Measurements from ENCODE around the gene HLA-DOB.
A peak's percentile ranks its signal among the peaks of the same experiment; 100 is the strongest.

HLA-DOB gene

GRCh38 chr6:32851025-32851424 is 34.2 kb upstream of the HLA-DOB start:
- H3K4me3 ChIP-seq (replicated peaks; ENCODE audit: low read depth, low read length): no peak overlapping the region
- no peak for TF ChIP-seq CTCF (IDR thresholded peaks at IDR 0.05; ENCODE audit: low read length, missing control alignments)
- DNase-seq (ENCODE audit: low read depth): no peak

GRCh38 chr6:32849126-32849525 is 32.3 kb upstream of the HLA-DOB start:
- no peak overlapping the region for H3K4me3 ChIP-seq (replicated peaks; ENCODE audit: low read depth, low read length)
- no peak for TF ChIP-seq CTCF (IDR thresholded peaks at IDR 0.05; ENCODE audit: low read length, missing control alignments)
- DNase-seq (ENCODE audit: low read depth): no peak

- no peak overlapping the region for H3K4me3 ChIP-seq (replicated peaks; ENCODE audit: low read depth, low read length)
- no peak for TF ChIP-seq CTCF (IDR thresholded peaks at IDR 0.05; ENCODE audit: low read length, missing control alignments)
- no peak for DNase-seq (ENCODE audit: low read depth)
Measured at GRCh38 chr6:32847795-32848194, 31.0 kb upstream of the HLA-DOB start.

- no peak for TF ChIP-seq CTCF (IDR thresholded peaks at IDR 0.05; ENCODE audit: low read length, missing control alignments)
Measured at GRCh38 chr6:32847004-32847403, 30.2 kb upstream of the HLA-DOB start.

GRCh38 chr6:32845384-32845884 is 28.6 kb upstream of the HLA-DOB start:
- no peak overlapping the region for H3K4me3 ChIP-seq (replicated peaks; ENCODE audit: low read depth, low read length)
- no peak for TF ChIP-seq CTCF (IDR thresholded peaks at IDR 0.05; ENCODE audit: low read length, missing control alignments)
- no peak for DNase-seq (ENCODE audit: low read depth)

More at GRCh38 chr6:32847004-32847403, 30.2 kb upstream of the HLA-DOB start:
- no peak overlapping the region for H3K4me3 ChIP-seq (replicated peaks; ENCODE audit: low read depth, low read length)
- no peak for DNase-seq (ENCODE audit: low read depth)

- no peak for TF ChIP-seq CTCF (IDR thresholded peaks at IDR 0.05; ENCODE audit: low read length, missing control alignments)
- DNase-seq (ENCODE audit: low read depth): no peak
- peak overlapping the region; percentile 92 for H3K4me3 ChIP-seq (replicated peaks; ENCODE audit: low read depth, low read length)
Measured at GRCh38 chr6:32844839-32845383, 28.1 kb upstream of the HLA-DOB start.
